ENCODE results near the gene CPN1. TPM values are rescaled to one million over a fixed set of nuclear protein-coding genes. Genes with fewer than 3 reads are reported as not detected.

CPN1 gene
- total and polyA plus RNA-seq, 12 donors, result not detected

DNA sequence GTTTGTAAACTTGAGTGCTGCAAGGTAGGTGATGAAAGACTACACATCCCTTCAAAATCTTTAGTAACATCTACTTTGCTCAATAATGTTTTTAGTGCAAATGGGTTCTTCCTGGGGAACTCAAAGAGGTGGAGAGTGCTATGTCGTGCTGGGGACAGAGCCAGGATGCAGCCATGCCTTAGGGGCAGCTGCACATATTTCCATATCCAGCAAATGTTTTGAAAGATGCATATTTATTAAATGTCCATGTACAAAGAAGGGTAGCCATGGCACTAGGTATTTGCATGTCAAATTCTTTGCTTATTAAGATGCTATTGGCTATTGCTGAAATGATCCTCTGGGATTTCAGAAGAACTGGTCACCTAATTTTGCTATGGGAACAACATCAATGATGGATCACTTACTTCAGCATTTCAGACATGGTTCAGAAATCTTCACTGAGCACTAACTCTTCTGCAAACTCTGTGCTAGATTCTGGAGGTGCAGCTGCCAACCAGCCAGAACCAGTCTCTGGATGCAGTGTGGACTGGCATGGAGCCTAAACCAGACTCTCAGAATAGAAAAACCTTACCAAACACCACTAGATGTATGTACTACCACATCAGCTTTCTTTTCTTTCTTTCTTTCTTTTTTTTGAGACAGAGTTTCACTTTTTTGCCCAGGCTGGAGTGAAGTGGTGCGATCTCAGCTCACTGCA is 40.2 kb downstream of the CPN1 start:
- ATAC-seq, result no peak
- H3K36me3 ChIP-seq, result no peaks in the 10 kb centered on the region
- no peaks in the 10 kb centered on the region for H3K9me3 ChIP-seq
- no peaks in the 10 kb centered on the region for H3K27me3 ChIP-seq
- H3K4me1 ChIP-seq, result peaks cover 0 to 51% (median 43%) of the 10 kb centered on the region in 9 donors
- H3K4me3 ChIP-seq, result no peak overlapping the region
- no peak for DNase-seq
- TF ChIP-seq, protein P1, sequence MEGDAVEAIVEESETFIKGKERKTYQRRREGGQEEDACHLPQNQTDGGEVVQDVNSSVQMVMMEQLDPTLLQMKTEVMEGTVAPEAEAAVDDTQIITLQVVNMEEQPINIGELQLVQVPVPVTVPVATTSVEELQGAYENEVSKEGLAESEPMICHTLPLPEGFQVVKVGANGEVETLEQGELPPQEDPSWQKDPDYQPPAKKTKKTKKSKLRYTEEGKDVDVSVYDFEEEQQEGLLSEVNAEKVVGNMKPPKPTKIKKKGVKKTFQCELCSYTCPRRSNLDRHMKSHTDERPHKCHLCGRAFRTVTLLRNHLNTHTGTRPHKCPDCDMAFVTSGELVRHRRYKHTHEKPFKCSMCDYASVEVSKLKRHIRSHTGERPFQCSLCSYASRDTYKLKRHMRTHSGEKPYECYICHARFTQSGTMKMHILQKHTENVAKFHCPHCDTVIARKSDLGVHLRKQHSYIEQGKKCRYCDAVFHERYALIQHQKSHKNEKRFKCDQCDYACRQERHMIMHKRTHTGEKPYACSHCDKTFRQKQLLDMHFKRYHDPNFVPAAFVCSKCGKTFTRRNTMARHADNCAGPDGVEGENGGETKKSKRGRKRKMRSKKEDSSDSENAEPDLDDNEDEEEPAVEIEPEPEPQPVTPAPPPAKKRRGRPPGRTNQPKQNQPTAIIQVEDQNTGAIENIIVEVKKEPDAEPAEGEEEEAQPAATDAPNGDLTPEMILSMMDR (IDR thresholded peaks at IDR 0.05), result no peak
- intact Hi-C loops (cut with DNase I), result loop anchor here in 2 of 10 donors (10.0 kb wide), 1 partner anchor 67 kb away; no protein-coding TSS in a partner anchor
- 65 to 76% methylated on average over 2 of the region's 2 CpGs for WGBS, 2 donors
- H3K27ac ChIP-seq, result peak overlapping the region in 1 of 10 donors; percentile 80

GRCh38 chr10:100038561-100039071 is 43.1 kb downstream of the CPN1 start:
- ATAC-seq (peak in 7 of 8 donors; percentile 69 to 91 (median 81)), DNase-seq (peak; percentile 21 to 22)
- Histone ChIP-seq H3K36me3 (no peaks in the 10 kb centered on the region), H3K9me3 (no peaks in the 10 kb centered on the region), H3K27me3 (no peaks in the 10 kb centered on the region), H3K4me3 (no peak overlapping the region), H3K4me1 (peaks cover 0 to 27% (median 17%) of the 10 kb centered on the region in 9 donors), H3K27ac (peak overlapping the region in 6 of 10 donors; percentile 40 to 70 (median 66))
- intact Hi-C loops (cut with DNase I), result no loop called here
- TF ChIP-seq, protein P1 (IDR thresholded peaks at IDR 0.05), result no peak
- 19 to 33% methylated on average over 1 of the region's 1 CpG for WGBS, 2 donors

DNA sequence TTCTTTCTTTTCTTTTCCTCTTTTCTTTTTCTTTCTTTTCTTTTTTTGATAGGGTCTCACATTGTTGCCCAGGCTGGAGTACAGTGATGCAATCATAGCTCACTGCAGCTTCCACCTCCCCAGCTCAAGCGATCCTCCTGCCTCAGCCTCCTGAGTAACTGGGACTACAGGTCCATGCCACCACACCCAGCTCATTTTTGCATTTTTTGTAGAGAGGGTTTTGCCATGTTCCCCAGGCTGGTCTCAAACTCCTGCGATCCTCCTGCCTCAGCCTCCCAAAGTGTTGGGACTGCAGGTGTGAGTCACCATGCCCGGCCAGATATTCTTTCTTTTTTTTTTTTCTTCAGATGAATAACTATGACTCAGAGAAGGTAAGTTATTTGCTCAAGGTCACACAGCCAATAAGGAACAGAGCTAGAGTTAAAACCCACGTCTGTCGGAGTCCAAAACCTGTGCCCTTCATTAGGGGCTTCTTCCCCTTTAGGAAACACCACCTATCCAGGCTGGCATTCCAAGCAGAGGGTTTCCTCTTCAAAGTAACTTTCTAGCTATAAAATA is 43.8 kb downstream of the CPN1 start:
- 70 to 72% methylated on average over 5 of the region's 5 CpGs for WGBS, 2 donors
- DNase-seq (no peak), ATAC-seq (no peak)
- H3K9me3 ChIP-seq, result no peaks in the 10 kb centered on the region
- TF ChIP-seq, protein P1 (IDR thresholded peaks at IDR 0.05), result no peak
- peak overlapping the region in 7 of 10 donors; percentile 30 to 70 (median 66) for H3K27ac ChIP-seq
- no peak overlapping the region for H3K4me3 ChIP-seq
- H3K4me1 ChIP-seq, result peaks cover 0 to 20% (median 11%) of the 10 kb centered on the region in 9 donors
- intact Hi-C loops (cut with DNase I), result no loop called here
- H3K27me3 ChIP-seq, result no peaks in the 10 kb centered on the region
- H3K36me3 ChIP-seq, result no peaks in the 10 kb centered on the region

GRCh38 chr10:100036850-100037249 is 44.8 kb downstream of the CPN1 start:
- Histone ChIP-seq H3K36me3 (no peaks in the 10 kb centered on the region), H3K27me3 (no peaks in the 10 kb centered on the region), H3K27ac (no peak overlapping the region), H3K4me3 (no peak overlapping the region), H3K9me3 (no peaks in the 10 kb centered on the region), H3K4me1 (peaks cover 0 to 18% (median 11%) of the 10 kb centered on the region in 9 donors)
- no peak for DNase-seq
- no peak for ATAC-seq
- TF ChIP-seq, protein P1 (IDR thresholded peaks at IDR 0.05), result no peak
- 91 to 95% methylated on average over 7 of the region's 7 CpGs for WGBS, 2 donors
- intact Hi-C loops (cut with DNase I), result no loop called here
